Mucosa of descending colon (tissue), 3 donors: ENCODE measurements around the gene ARHGAP10. TPM values are rescaled to one million over a fixed set of nuclear protein-coding genes. Genes with fewer than 3 reads are reported as not detected.

Experiments used
- ATAC-seq: fragments of 200-7000 bp; cut with Tn5 transposase; one replicate; pipeline ENCODE4 v1.9.1; 2020; ENCODE audit warnings: mild to moderate bottlenecking, moderate library complexity
- DNase-seq, 3 donors: peaks; one replicate each; pipeline ENCODE4 v3.0.0-alpha.2; 2020
- H3K36me3 ChIP-seq: fragments of 200-600 bp; one replicate; pipeline ENCODE4 v1.8.0; 2021; ENCODE audit warnings: low read depth, mild to moderate bottlenecking
- H3K4me1 ChIP-seq: fragments of 200-600 bp; one replicate; pipeline ENCODE4 v1.8.0; 2021; ENCODE audit warnings: low read depth, mild to moderate bottlenecking
- H3K4me3 ChIP-seq: fragments of 200-600 bp; one replicate; pipeline ENCODE4 v1.8.0; 2021; ENCODE audit warnings: mild to moderate bottlenecking
- H3K9me3 ChIP-seq: fragments of 200-600 bp; one replicate; pipeline ENCODE4 v1.8.0; 2021; ENCODE audit warnings: mild to moderate bottlenecking
- intact Hi-C, 2 donors: fragments of 100-400 bp; cut with DNase I in 1 of 2; cut with micrococcal nuclease in 1 of 2; formaldehyde crosslinking; loops; one replicate each; pipeline versions ENCODE4 v1.11.0 to v1.11.1; 2022; cut with DNase I, micrococcal nuclease
- total RNA-seq, 3 donors: library from RNA; stranded (reverse); fragmentation: NEBNext Ultra II Directional in 2 of 3; extraction: Animal tissue kit (Norgen Biotek cat#: 25700) in 2 of 3; gene quantifications; one replicate each; pipeline versions ENCODE4 v1.2.1 to v1.2.4, GENCODE V29; 2021 to 2023
- TF ChIP-seq, protein P1 (sequence below): fragments of 200-600 bp; IDR thresholded peaks from one replicate; pipeline ENCODE4 v1.8.0; 2022; ENCODE audit warnings: antibody characterized with exemption, mild to moderate bottlenecking
- donor health status: DM: no; HTN: no; CAD: no; lungs with moderate emphysema.
- donor health status: DM: no; HTN: no; CAD: no.
- donor health status: DM: no; HTN: yes; CAD: no.

The ARHGAP10 gene
- total RNA-seq, 3 donors from 2014 or later, result 3.0 to 66.6 (median 8.1) TPM

DNA sequence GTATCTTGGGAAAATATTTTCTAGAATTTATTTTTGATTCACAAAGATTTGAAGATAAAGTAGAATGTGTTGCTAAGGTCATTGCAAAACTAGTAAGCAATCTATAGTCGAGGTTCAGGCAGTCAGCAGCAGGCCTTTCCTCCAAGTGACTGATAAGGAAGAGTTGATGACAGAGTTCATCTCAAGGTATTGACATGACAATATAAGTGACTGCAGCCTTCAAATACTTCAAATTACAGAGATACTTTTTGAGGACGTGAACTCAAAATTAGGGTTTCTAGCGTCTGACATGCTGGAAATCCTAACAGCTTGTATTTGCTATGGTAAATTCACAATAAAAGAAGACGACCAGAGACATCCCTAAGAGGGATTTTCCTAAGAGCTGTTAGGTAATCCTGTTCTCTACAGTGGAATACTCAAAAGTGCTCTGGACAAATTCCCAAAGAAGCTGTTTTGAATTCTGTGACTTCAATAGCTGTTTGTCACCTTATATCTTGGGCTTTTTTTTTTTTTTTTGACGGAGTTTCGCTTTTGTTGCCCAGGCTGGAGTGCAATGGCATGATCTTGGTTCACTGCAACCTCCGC is 7.4 kb downstream of the ARHGAP10 start:
- H3K9me3 ChIP-seq, result no peaks in the 10 kb centered on the region
- TF ChIP-seq, protein P1, sequence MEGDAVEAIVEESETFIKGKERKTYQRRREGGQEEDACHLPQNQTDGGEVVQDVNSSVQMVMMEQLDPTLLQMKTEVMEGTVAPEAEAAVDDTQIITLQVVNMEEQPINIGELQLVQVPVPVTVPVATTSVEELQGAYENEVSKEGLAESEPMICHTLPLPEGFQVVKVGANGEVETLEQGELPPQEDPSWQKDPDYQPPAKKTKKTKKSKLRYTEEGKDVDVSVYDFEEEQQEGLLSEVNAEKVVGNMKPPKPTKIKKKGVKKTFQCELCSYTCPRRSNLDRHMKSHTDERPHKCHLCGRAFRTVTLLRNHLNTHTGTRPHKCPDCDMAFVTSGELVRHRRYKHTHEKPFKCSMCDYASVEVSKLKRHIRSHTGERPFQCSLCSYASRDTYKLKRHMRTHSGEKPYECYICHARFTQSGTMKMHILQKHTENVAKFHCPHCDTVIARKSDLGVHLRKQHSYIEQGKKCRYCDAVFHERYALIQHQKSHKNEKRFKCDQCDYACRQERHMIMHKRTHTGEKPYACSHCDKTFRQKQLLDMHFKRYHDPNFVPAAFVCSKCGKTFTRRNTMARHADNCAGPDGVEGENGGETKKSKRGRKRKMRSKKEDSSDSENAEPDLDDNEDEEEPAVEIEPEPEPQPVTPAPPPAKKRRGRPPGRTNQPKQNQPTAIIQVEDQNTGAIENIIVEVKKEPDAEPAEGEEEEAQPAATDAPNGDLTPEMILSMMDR, result no peak
- H3K36me3 ChIP-seq, result no peaks in the 10 kb centered on the region
- intact Hi-C loops, result no loop called here
- ATAC-seq (no peak), DNase-seq (no peak)
- H3K4me3 ChIP-seq, result no peak overlapping the region
- no peaks in the 10 kb centered on the region for H3K4me1 ChIP-seq

DNA sequence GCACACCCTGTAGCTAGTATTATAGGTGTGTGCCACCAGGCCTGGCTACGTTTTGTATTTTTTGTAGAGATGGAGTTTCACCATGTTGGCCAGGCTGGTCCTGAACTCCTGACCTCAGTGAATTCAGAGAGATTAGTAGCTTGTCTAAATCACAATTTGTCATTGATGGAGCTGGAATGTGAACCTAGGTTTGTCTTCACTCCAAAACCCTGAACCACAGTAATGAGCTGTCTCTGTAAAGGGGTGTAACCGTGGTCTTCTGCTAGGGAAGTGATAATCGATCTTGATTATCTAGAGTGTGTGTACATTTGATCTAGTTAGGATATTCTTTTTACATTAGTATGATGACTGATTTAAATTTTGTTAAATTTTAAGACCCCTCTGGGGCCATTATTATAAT is 8.3 kb downstream of the ARHGAP10 start:
- no peaks in the 10 kb centered on the region for H3K36me3 ChIP-seq
- TF ChIP-seq, protein P1, result no peak
- no peak overlapping the region for H3K4me3 ChIP-seq
- no peak for ATAC-seq
- intact Hi-C loops, result no loop called here
- H3K9me3 ChIP-seq, result no peaks in the 10 kb centered on the region
- no peaks in the 10 kb centered on the region for H3K4me1 ChIP-seq
- DNase-seq, result no peak

DNA sequence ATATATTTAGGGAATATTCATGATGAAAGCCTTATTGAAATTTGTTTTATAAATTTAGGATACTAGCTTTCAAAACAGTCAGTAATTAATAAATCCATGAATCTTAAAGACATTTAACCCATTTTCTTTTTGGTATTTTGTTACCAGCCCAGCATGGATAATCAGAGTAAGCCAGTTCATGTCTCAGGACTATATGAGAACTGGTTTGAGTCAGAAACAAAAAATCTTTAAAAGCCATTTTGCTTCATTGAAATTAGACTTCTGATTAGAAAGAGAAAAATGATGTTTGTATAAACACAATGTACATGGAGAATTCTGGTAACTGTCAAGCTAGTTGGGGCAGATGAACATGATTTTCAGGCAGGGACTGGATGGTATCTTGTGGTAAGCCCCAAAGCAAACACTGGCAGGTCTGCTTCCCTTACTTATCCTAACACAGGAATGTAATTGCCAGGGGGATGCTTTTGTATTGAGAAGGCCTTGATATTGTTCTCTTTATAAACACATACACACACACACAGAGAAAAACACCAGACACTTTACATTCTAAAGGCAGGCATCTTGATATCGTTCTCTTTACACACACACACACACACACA is 9.4 kb downstream of the ARHGAP10 start:
- H3K4me1 ChIP-seq, result no peaks in the 10 kb centered on the region
- no peak for DNase-seq
- TF ChIP-seq, protein P1, result no peak
- no peak overlapping the region for H3K4me3 ChIP-seq
- no peaks in the 10 kb centered on the region for H3K36me3 ChIP-seq
- no peak for ATAC-seq
- intact Hi-C loops, result no loop called here
- H3K9me3 ChIP-seq, result no peaks in the 10 kb centered on the region

DNA sequence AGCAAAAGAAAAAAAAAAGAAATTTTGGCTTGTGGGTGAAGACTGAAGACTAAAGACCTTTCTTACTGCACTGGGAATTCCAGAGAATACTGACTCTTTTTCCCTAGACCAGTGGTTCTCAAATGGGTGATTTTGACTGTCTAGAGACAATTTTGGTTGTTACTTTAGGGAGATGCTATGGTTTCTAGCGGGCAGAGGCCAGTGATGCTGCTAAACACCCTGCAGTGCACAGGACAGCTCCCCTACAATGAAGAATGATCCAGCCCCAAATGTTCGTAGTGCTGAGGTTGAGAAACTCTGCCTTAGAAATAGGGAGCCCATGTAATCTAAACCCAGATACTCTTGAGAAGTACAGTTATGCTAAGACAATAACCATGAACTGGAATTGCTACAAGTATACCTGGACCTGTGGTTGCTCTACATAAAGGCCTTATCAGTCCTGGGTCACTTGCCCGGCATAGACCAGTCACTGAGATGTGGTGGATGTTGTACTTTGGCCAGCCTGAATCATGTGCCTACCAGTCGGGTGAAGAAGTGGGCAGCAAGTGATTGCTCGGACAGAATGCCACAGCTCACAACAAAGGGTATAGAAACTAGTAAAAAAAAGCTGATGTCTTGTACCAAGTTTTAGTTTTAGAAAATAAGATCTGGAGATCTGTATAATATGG is 16.0 kb downstream of the ARHGAP10 start:
- DNase-seq (no peak), ATAC-seq (peak; percentile 12)
- Histone ChIP-seq H3K4me1 (no peaks in the 10 kb centered on the region), H3K4me3 (no peak overlapping the region), H3K9me3 (no peaks in the 10 kb centered on the region), H3K36me3 (no peaks in the 10 kb centered on the region)
- intact Hi-C loops, result no loop called here
- TF ChIP-seq, protein P1, result no peak

DNA sequence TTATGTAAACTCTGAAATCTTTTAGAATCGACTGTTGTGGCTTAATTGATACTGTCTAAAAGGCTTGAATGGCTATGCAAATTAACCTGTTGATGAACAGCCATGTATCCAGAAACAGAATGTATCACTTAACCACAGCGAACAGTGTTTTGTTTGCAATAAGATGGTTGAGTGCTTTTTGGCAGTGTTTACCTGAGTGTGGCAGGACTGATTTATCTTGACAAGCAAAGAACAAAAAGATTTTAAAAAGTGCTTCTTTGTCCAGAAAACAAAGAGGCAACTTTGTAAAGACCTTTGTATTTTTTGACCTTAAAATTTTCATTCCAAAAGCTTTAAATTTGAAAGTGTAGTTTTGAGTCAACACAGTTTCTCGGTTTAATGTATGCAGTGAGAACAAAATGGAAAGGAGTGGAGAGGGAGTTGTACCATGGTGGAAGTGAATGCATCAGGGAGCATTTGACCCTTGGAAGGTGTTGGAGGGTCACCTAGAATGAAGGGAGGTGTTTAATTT is 18.0 kb downstream of the ARHGAP10 start:
- DNase-seq (no peak), ATAC-seq (no peak)
- Histone ChIP-seq H3K4me1 (no peaks in the 10 kb centered on the region), H3K9me3 (no peaks in the 10 kb centered on the region), H3K36me3 (no peaks in the 10 kb centered on the region), H3K4me3 (no peak overlapping the region)
- TF ChIP-seq, protein P1, result no peak
- intact Hi-C loops, result no loop called here
